IMR-90 (cell line): Measurements from ENCODE around the gene TMEM181. TPM values are rescaled to one million over a fixed set of nuclear protein-coding genes. Genes with fewer than 3 reads are reported as not detected.

ENCODE experiments used
- ATAC-seq: fragments of 200-7000 bp; cut with Tn5 transposase; 2 replicates; pipeline ENCODE4 v1.9.1; 2020; ENCODE audit warnings: low read depth, mild to moderate bottlenecking, moderate library complexity
- BruUV-seq: library from RNA; stranded (reverse); fragments of 400-500 nt; replicated peaks from 2 replicates; lab custom pipeline; 2021; lab: Mats Ljungman, UMichigan
- CTCF ChIA-PET: fragments of 300-600 bp; formaldehyde crosslinking; extraction: SDS; loops from one replicate; lab custom pipeline; 2021; ENCODE audit warnings: antibody characterized with exemption; lab: Yijun Ruan, JAX
- POLR2A ChIA-PET: fragments of 300-600 bp; sonication (Branson Sonifier 250); formaldehyde crosslinking; loops from one replicate; lab custom pipeline; 2022; ENCODE audit warnings: antibody characterized with exemption; ENCODE audit not compliant: unreplicated experiment; lab: Charles Lee
- DNase-seq: peaks from one replicate; pipeline ENCODE4 v3.0.0; 2013
- H2AFZ ChIP-seq: replicated peaks from 2 replicates; pipeline ENCODE3; 2013; ENCODE audit warnings: low read length, mild to moderate bottlenecking; ENCODE audit not compliant: poor library complexity
- H2AK5ac ChIP-seq: 2 replicates; pipeline ENCODE4 v1.6.1; 2013; ENCODE audit warnings: low read depth, low read length, inconsistent platforms
- H2AK9ac ChIP-seq: replicated peaks from 2 replicates; pipeline ENCODE3; 2013; ENCODE audit warnings: mild to moderate bottlenecking, low read depth, low read length, moderate library complexity; ENCODE audit not compliant: poor library complexity
- H2BK120ac ChIP-seq: 2 replicates; pipeline ENCODE4 v1.6.1; 2013; ENCODE audit warnings: low read depth, low read length, inconsistent platforms
- H2BK15ac ChIP-seq: 3 replicates; pipeline ENCODE4 v1.6.1; 2013; ENCODE audit warnings: low read depth, low read length, inconsistent platforms
- H2BK20ac ChIP-seq: 2 replicates; pipeline ENCODE4 v1.6.1; 2013; ENCODE audit warnings: low read depth, mild to moderate bottlenecking, inconsistent platforms, low read length, moderate library complexity
- H2BK5ac ChIP-seq: 2 replicates; pipeline ENCODE4 v1.6.1; 2013; ENCODE audit warnings: mild to moderate bottlenecking, low read depth, low read length, inconsistent platforms; ENCODE audit not compliant: poor library complexity, severe bottlenecking
- H3K14ac ChIP-seq: replicated peaks from 2 replicates; pipeline ENCODE4 v1.6.1; 2013; ENCODE audit warnings: low read depth, low read length, inconsistent platforms
- H3K18ac ChIP-seq: 2 replicates; pipeline ENCODE4 v1.6.1; 2013; ENCODE audit warnings: low read depth, low read length, control low read depth
- H3K23ac ChIP-seq: 2 replicates; pipeline ENCODE4 v1.6.1; 2013; ENCODE audit warnings: low read depth, low read length, inconsistent platforms
- H3K27ac ChIP-seq: 2 replicates; pipeline ENCODE4 v1.5.1; 2013; ENCODE audit warnings: mild to moderate bottlenecking, control low read depth, low read length; ENCODE audit not compliant: insufficient read depth
- H3K27me3 ChIP-seq: 2 replicates; pipeline ENCODE4 v1.6.1; 2013; ENCODE audit warnings: low read length; ENCODE audit not compliant: control insufficient read depth, insufficient read depth
- H3K36me3 ChIP-seq: 2 replicates; pipeline ENCODE4 v1.6.1; 2013; ENCODE audit warnings: low read length, mixed read lengths; ENCODE audit not compliant: control insufficient read depth, insufficient read depth
- H3K4ac ChIP-seq: 2 replicates; pipeline ENCODE4 v1.6.1; 2013; ENCODE audit warnings: low read depth, low read length, inconsistent platforms
- H3K4me1 ChIP-seq: 2 replicates; pipeline ENCODE4 v1.6.1; 2013; ENCODE audit warnings: low read length, mixed read lengths; ENCODE audit not compliant: control insufficient read depth, insufficient read depth
- H3K4me2 ChIP-seq: 2 replicates; pipeline ENCODE4 v1.6.1; 2013; ENCODE audit warnings: low read depth, mild to moderate bottlenecking, control low read depth, low read length, moderate library complexity
- H3K4me3 ChIP-seq: 2 replicates; pipeline ENCODE4 v1.5.1; 2013; ENCODE audit warnings: low read depth, mild to moderate bottlenecking, control low read depth, low read length, moderate library complexity; ENCODE audit not compliant: insufficient read depth
- H3K56ac ChIP-seq: 2 replicates; pipeline ENCODE4 v1.6.1; 2013; ENCODE audit warnings: low read length, inconsistent platforms; ENCODE audit not compliant: insufficient read depth; ENCODE audit errors: extremely low read depth
- H3K79me1 ChIP-seq, 2 experiments: 2 replicates each; pipeline ENCODE4 v1.6.1; 2013; ENCODE audit warnings: low read length in 2 of 2, inconsistent platforms in 1 of 2, low read depth in 1 of 2
- H3K9ac ChIP-seq: 2 replicates; pipeline ENCODE4 v1.6.1; 2013; ENCODE audit warnings: low read depth, low read length, control low read depth
- H3K9me1 ChIP-seq: 2 replicates; pipeline ENCODE4 v1.6.1; 2013; ENCODE audit warnings: low read length, inconsistent platforms; ENCODE audit not compliant: insufficient read depth
- H3K9me3 ChIP-seq: 2 replicates; pipeline ENCODE4 v1.6.1; 2013; ENCODE audit warnings: low read length; ENCODE audit not compliant: control insufficient read depth, insufficient read depth
- H4K20me1 ChIP-seq: 2 replicates; pipeline ENCODE4 v1.6.1; 2013; ENCODE audit warnings: low read length, inconsistent platforms; ENCODE audit not compliant: insufficient read depth
- H4K5ac ChIP-seq: 2 replicates; pipeline ENCODE4 v1.6.1; 2013; ENCODE audit warnings: mild to moderate bottlenecking, low read depth, low read length, control low read depth
- H4K8ac ChIP-seq, 2 experiments: 2 replicates each; pipeline ENCODE4 v1.6.1; 2013; ENCODE audit warnings: low read depth in 2 of 2, low read length in 2 of 2, control low read depth in 1 of 2, inconsistent platforms in 1 of 2
- H4K91ac ChIP-seq: 2 replicates; pipeline ENCODE4 v1.6.1; 2013; ENCODE audit warnings: low read depth, low read length, inconsistent platforms; ENCODE audit not compliant: insufficient read depth
- MAFK ChIP-seq: IDR thresholded peaks from 2 replicates; pipeline ENCODE4 v1.6.1; 2012; ENCODE audit warnings: low read depth, low read length, improper control_type of control experiment
- MXI1 ChIP-seq: IDR thresholded peaks from 2 replicates; pipeline ENCODE4 v1.6.1; 2012; ENCODE audit warnings: low read depth, mild to moderate bottlenecking, low read length, moderate library complexity, borderline replicate concordance
- RAD21 ChIP-seq: IDR thresholded peaks from 2 replicates; pipeline ENCODE4 v1.6.1; 2012; ENCODE audit warnings: low read length, improper control_type of control experiment
- SMC3 ChIP-seq: fragments of 150-350 bp; IDR thresholded peaks from 2 replicates; pipeline ENCODE4 v1.6.1; 2016; ENCODE audit warnings: low read depth, mild to moderate bottlenecking, antibody characterized with exemption, low read length, moderate library complexity
- WGBS, 2 experiments: methylation state at CpG; one replicate each; pipeline versions ENCODE4 v1.1.5 to v1.1.7; 2013; ENCODE audit warnings: missing lambda C conversion rate in 2 of 2; ENCODE audit not compliant: insufficient read length in 1 of 2; ENCODE audit errors: extremely low coverage in 2 of 2; 5-methylcytosine and 5-hydroxymethylcytosine counted together
- dilution Hi-C: fragments of 300-500 bp; cut with HindIII; formaldehyde crosslinking; loops from one replicate; pipeline ENCODE4 v1.14.3; 2018; ENCODE audit warnings: low sequenced_read_pairs; ENCODE audit not compliant: unreplicated experiment
- in situ Hi-C: fragments of 300-500 bp; cut with MboI; formaldehyde crosslinking; loops from 3 replicates; pipeline ENCODE4 v1.14.3; 2019; ENCODE audit warnings: low sequenced_read_pairs, inconsistent platforms, mixed read lengths
- intact Hi-C: fragments of 100-400 bp; cut with micrococcal nuclease; formaldehyde crosslinking; loops from 2 replicates; pipeline ENCODE4 v1.10.0; 2022
- polyA plus RNA-seq, 3 experiments: library from polyadenylated mRNA; depleted of rRNA; stranded (reverse); fragments of >200 nt; gene quantifications; 2 replicates each; pipeline ENCODE4 v1.2.3, GENCODE V29; 2012; ENCODE audit warnings: low replicate concordance in 1 of 3
- total RNA-seq: library from RNA; depleted of rRNA; stranded (reverse); fragments of >200 nt; gene quantifications from 2 replicates; pipeline ENCODE4 v1.2.3, GENCODE V29; 2012
- TF ChIP-seq, protein P1 (sequence below): conservative IDR thresholded peaks from 2 replicates; pipeline ENCODE4 v1.5.1; 2012; ENCODE audit warnings: mild to moderate bottlenecking, low read depth, low read length, improper control_type of control experiment

TMEM181 gene
- total and polyA plus RNA-seq, 2 of the 4 experiments (the other 2 are of a cell fraction), result 22.8 to 27.8 TPM

- DNase-seq (no peak), ATAC-seq (no peak)
- H3K4ac ChIP-seq, result no peak overlapping the region
- no peak overlapping the region for H2BK120ac ChIP-seq
- peaks cover 1% of the 10 kb centered on the region for H3K4me1 ChIP-seq
- H2BK15ac ChIP-seq, result no peak overlapping the region
- peaks cover 10% of the 10 kb centered on the region for H3K36me3 ChIP-seq
- H3K27me3 ChIP-seq, result no peaks in the 10 kb centered on the region
- H4K5ac ChIP-seq, result no peak overlapping the region
- H4K91ac ChIP-seq, result no peak overlapping the region
- H3K79me1 ChIP-seq, result peaks cover 41 to 84% of the 10 kb centered on the region in 2 experiments
- no peak overlapping the region for H4K8ac ChIP-seq
- no peak overlapping the region for H3K14ac ChIP-seq
- peaks cover 17% of the 10 kb centered on the region for H3K9me1 ChIP-seq
- no peak overlapping the region for H3K4me2 ChIP-seq
- peaks cover 71% of the 10 kb centered on the region for H4K20me1 ChIP-seq
- no peak overlapping the region for H3K56ac ChIP-seq
- in situ Hi-C loops (no loop called here), intact Hi-C loops (no loop called here), dilution Hi-C loops (no loop called here)
- H3K18ac ChIP-seq, result no peak overlapping the region
- CTCF ChIA-PET, result no interaction called here
- no TSS peak for BruUV-seq
- H2BK5ac ChIP-seq, result no peak overlapping the region
- no peak overlapping the region for H3K9ac ChIP-seq
- H2AK9ac ChIP-seq, result no peak overlapping the region
- no peak for TF ChIP-seq MAFK
- TF ChIP-seq RAD21, result no peak
- no peak for TF ChIP-seq MXI1
- TF ChIP-seq SMC3, result no peak
- TF ChIP-seq, protein P1, sequence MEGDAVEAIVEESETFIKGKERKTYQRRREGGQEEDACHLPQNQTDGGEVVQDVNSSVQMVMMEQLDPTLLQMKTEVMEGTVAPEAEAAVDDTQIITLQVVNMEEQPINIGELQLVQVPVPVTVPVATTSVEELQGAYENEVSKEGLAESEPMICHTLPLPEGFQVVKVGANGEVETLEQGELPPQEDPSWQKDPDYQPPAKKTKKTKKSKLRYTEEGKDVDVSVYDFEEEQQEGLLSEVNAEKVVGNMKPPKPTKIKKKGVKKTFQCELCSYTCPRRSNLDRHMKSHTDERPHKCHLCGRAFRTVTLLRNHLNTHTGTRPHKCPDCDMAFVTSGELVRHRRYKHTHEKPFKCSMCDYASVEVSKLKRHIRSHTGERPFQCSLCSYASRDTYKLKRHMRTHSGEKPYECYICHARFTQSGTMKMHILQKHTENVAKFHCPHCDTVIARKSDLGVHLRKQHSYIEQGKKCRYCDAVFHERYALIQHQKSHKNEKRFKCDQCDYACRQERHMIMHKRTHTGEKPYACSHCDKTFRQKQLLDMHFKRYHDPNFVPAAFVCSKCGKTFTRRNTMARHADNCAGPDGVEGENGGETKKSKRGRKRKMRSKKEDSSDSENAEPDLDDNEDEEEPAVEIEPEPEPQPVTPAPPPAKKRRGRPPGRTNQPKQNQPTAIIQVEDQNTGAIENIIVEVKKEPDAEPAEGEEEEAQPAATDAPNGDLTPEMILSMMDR, result no peak
- H3K27ac ChIP-seq, result no peak overlapping the region
- H3K4me3 ChIP-seq, result no peak overlapping the region
- POLR2A ChIA-PET, result no interaction called here
- no peak overlapping the region for H2AK5ac ChIP-seq
- WGBS, 2 experiments, result 96% methylated on average over 13 of the region's 26 CpGs; no CpG with 5 or more reads in 1 of the 2 experiments
- no peaks in the 10 kb centered on the region for H3K9me3 ChIP-seq
- H3K23ac ChIP-seq, result no peak overlapping the region
- H2BK20ac ChIP-seq, result no peak overlapping the region
- no peak overlapping the region for H2AFZ ChIP-seq
Observed at GRCh38 chr6:158571826-158572652, 12.1 kb downstream of the TMEM181 start.
